HPDE6-E6E7 (cell line): Measurements from ENCODE around the gene A3GALT2.
A peak's percentile ranks its signal among the peaks of the same experiment; 100 is the strongest.

Experiments
- DNase-seq: peaks from one replicate; pipeline ENCODE4 v3.0.0; 2011; ENCODE audit warnings: missing footprints; ENCODE audit errors: extremely low spot score

Gene A3GALT2

GRCh38 chr1:33332357-33332789, 11.5 kb upstream of the A3GALT2 start:
- no peak for DNase-seq

- DNase-seq, result no peak
Measured at GRCh38 chr1:33331444-33332356, 10.8 kb upstream of the A3GALT2 start.

GRCh38 chr1:33330906-33331305, 10.0 kb upstream of the A3GALT2 start:
- DNase-seq, result no peak

GRCh38 chr1:33330361-33330890, 9.5 kb upstream of the A3GALT2 start:
- DNase-seq, result no peak

- DNase-seq, result no peak
Measured at GRCh38 chr1:33329600-33330305, 8.9 kb upstream of the A3GALT2 start.

GRCh38 chr1:33328817-33329216, 7.9 kb upstream of the A3GALT2 start:
- DNase-seq, result no peak

- peak; percentile 41 for DNase-seq
Measured at GRCh38 chr1:33327587-33328325, 6.9 kb upstream of the A3GALT2 start.

GRCh38 chr1:33326785-33327184, 5.9 kb upstream of the A3GALT2 start:
- no peak for DNase-seq

GRCh38 chr1:33324677-33325575, 4.0 kb upstream of the A3GALT2 start:
- DNase-seq, result no peak

GRCh38 chr1:33323663-33324477, 3.0 kb upstream of the A3GALT2 start:
- DNase-seq, result no peak

GRCh38 chr1:33322870-33323585, 2.1 kb upstream of the A3GALT2 start:
- no peak for DNase-seq

- DNase-seq, result no peak
Measured at GRCh38 chr1:33322109-33322508, 1.2 kb upstream of the A3GALT2 start.

- DNase-seq, result no peak
Measured at GRCh38 chr1:33321178-33321577, 280 bp upstream of the A3GALT2 start.

GRCh38 chr1:33319949-33320618, 814 bp downstream of the A3GALT2 start:
- DNase-seq, result no peak

GRCh38 chr1:33319186-33319948, 1.5 kb downstream of the A3GALT2 start:
- DNase-seq, result no peak

GRCh38 chr1:33317946-33318345, 3.0 kb downstream of the A3GALT2 start:
- DNase-seq, result no peak

GRCh38 chr1:33317354-33317753, 3.5 kb downstream of the A3GALT2 start:
- DNase-seq, result no peak

GRCh38 chr1:33316601-33317000, 4.3 kb downstream of the A3GALT2 start:
- no peak for DNase-seq
